Astrocyte (in vitro differentiated cells and primary cell): ENCODE data around the gene CABP7. TPM values are rescaled to one million over a fixed set of nuclear protein-coding genes. Genes with fewer than 3 reads are reported as not detected.

Source experiments
- DNase-seq: peaks from one replicate; pipeline ENCODE4 v3.0.0-alpha.2; 2010; ENCODE audit warnings: low read depth
- FAIRE-seq: peaks from 2 replicates; lab custom pipeline; 2011; peaks lifted over from hg19 to GRCh38; lab: Jason Lieb, UNC
- H2AFZ ChIP-seq: 2 replicates; pipeline ENCODE4 v1.6.0; 2012; ENCODE audit warnings: low read depth, low read length, inconsistent platforms
- H3K27ac ChIP-seq: 2 replicates; pipeline ENCODE4 v1.5.1; 2011; ENCODE audit warnings: low read depth, low read length, inconsistent platforms
- H3K27me3 ChIP-seq: 2 replicates; pipeline ENCODE4 v1.6.0; 2011; ENCODE audit warnings: low read length, inconsistent platforms; ENCODE audit not compliant: insufficient read depth
- H3K36me3 ChIP-seq: 2 replicates; pipeline ENCODE4 v1.5.1; 2011; ENCODE audit warnings: low read length, inconsistent platforms; ENCODE audit not compliant: insufficient read depth
- H3K4me1 ChIP-seq: 2 replicates; pipeline ENCODE4 v1.5.1; 2011; ENCODE audit warnings: low read length, inconsistent platforms; ENCODE audit not compliant: insufficient read depth
- H3K4me2 ChIP-seq: 2 replicates; pipeline ENCODE4 v1.6.0; 2012; ENCODE audit warnings: low read length, inconsistent platforms
- H3K4me3 ChIP-seq: 2 replicates; pipeline ENCODE4 v1.5.1; 2011; ENCODE audit warnings: low read depth, mild to moderate bottlenecking, low read length, inconsistent platforms; ENCODE audit not compliant: insufficient read depth
- H3K79me2 ChIP-seq: 2 replicates; pipeline ENCODE4 v1.6.0; 2012; ENCODE audit warnings: mild to moderate bottlenecking, low read length, inconsistent platforms; ENCODE audit not compliant: insufficient read depth
- H3K9ac ChIP-seq: 2 replicates; pipeline ENCODE4 v1.6.0; 2012; ENCODE audit warnings: mild to moderate bottlenecking, low read length, inconsistent platforms
- H3K9me3 ChIP-seq: 2 replicates; pipeline ENCODE4 v1.5.1; 2012; ENCODE audit warnings: low read depth, mild to moderate bottlenecking, low read length, inconsistent platforms; ENCODE audit not compliant: insufficient read depth
- H4K20me1 ChIP-seq: 2 replicates; pipeline ENCODE4 v1.6.0; 2012; ENCODE audit warnings: low read length, inconsistent platforms; ENCODE audit not compliant: insufficient read depth
- H3K27ac Mint-ChIP-seq: one replicate; pipeline ENCODE4 v1.8.0; 2021; ENCODE audit warnings: mild to moderate bottlenecking, mixed read lengths; ENCODE audit not compliant: unreplicated experiment
- H3K27me3 Mint-ChIP-seq: one replicate; pipeline ENCODE4 v1.8.0; 2021; ENCODE audit warnings: low read depth, mixed read lengths; ENCODE audit not compliant: unreplicated experiment
- H3K36me3 Mint-ChIP-seq: one replicate; pipeline ENCODE4 v1.8.0; 2021; ENCODE audit warnings: low read depth, mixed read lengths; ENCODE audit not compliant: unreplicated experiment
- H3K4me1 Mint-ChIP-seq: one replicate; pipeline ENCODE4 v1.8.0; 2021; ENCODE audit warnings: low read depth, mixed read lengths; ENCODE audit not compliant: unreplicated experiment
- H3K4me3 Mint-ChIP-seq: one replicate; pipeline ENCODE4 v1.8.0; 2021; ENCODE audit warnings: mild to moderate bottlenecking, moderate library complexity, mixed read lengths; ENCODE audit not compliant: unreplicated experiment
- H3K9me3 Mint-ChIP-seq: one replicate; pipeline ENCODE4 v1.8.0; 2021; ENCODE audit warnings: mild to moderate bottlenecking, mixed read lengths; ENCODE audit not compliant: unreplicated experiment
- EZH2 ChIP-seq: IDR thresholded peaks from 2 replicates; pipeline ENCODE4 v1.6.1; 2012; ENCODE audit warnings: mild to moderate bottlenecking, low read length, inconsistent platforms; ENCODE audit not compliant: insufficient read depth
- total RNA-seq: library from RNA; stranded (reverse); gene quantifications from 2 replicates; pipeline ENCODE4 v1.2.1, GENCODE V29; 2021
- TF ChIP-seq, protein P1 (sequence below): IDR thresholded peaks from 2 replicates; pipeline ENCODE4 v1.5.1; 2011; ENCODE audit warnings: low read depth, mild to moderate bottlenecking, inconsistent platforms, low read length, moderate library complexity; ENCODE audit not compliant: insufficient read depth

Gene CABP7
- total RNA-seq, 1 donor from 2014 or later = not detected

DNA sequence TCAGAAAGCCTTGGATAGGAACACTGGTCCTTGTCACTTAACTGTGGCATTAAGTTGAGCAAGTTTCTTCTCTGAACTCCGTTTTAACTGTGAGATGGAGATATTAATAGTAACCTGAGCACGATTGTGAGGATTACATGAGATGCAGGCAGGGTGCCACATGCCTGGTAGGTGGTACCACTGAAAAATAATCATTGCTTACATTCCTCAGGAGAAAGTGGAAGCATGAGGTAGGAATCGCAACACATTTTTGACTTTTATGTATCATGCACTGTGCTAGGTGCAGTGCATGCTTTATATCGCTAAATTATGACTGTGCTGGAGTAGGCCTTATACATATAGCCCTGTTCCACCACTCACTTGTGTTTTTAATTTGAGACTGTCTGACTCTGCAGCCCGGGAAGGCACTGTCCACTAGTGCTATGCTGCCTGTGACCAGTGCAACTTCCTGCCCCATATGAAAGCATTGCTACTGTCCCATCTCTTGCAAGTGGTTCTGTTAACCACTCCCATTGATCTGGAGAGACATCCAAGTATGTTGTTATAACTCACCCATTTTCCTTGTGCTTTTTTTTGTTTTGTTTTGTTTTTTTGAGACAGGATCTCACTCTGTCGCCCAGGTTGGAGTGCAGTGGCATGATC is 48.4 kb downstream of the CABP7 start:
- peak overlapping the region; percentile 96 for H3K27ac ChIP-seq
- Mint-ChIP-seq H3K27me3 (no peaks in the 10 kb centered on the region), H3K36me3 (peaks cover 3% of the 10 kb centered on the region), H3K4me3 (peak overlapping the region; percentile 99), H3K9me3 (no peaks in the 10 kb centered on the region), H3K27ac (peak overlapping the region; percentile 99), H3K4me1 (peaks cover 18% of the 10 kb centered on the region)
- no peak overlapping the region for H2AFZ ChIP-seq
- H3K27me3 ChIP-seq = no peaks in the 10 kb centered on the region
- FAIRE-seq (no peak), DNase-seq (no peak)
- peaks cover 17% of the 10 kb centered on the region for H3K36me3 ChIP-seq
- H3K4me1 ChIP-seq = peaks cover 23% of the 10 kb centered on the region
- no peaks in the 10 kb centered on the region for H3K9me3 ChIP-seq
- peaks cover 18% of the 10 kb centered on the region for H4K20me1 ChIP-seq
- peak overlapping the region; percentile 97 for H3K9ac ChIP-seq
- H3K4me2 ChIP-seq = peak overlapping the region; percentile 95
- H3K79me2 ChIP-seq = peaks cover 35% of the 10 kb centered on the region
- no peak for TF ChIP-seq EZH2
- TF ChIP-seq, protein P1, sequence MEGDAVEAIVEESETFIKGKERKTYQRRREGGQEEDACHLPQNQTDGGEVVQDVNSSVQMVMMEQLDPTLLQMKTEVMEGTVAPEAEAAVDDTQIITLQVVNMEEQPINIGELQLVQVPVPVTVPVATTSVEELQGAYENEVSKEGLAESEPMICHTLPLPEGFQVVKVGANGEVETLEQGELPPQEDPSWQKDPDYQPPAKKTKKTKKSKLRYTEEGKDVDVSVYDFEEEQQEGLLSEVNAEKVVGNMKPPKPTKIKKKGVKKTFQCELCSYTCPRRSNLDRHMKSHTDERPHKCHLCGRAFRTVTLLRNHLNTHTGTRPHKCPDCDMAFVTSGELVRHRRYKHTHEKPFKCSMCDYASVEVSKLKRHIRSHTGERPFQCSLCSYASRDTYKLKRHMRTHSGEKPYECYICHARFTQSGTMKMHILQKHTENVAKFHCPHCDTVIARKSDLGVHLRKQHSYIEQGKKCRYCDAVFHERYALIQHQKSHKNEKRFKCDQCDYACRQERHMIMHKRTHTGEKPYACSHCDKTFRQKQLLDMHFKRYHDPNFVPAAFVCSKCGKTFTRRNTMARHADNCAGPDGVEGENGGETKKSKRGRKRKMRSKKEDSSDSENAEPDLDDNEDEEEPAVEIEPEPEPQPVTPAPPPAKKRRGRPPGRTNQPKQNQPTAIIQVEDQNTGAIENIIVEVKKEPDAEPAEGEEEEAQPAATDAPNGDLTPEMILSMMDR = no peak
- peak overlapping the region; percentile 97 for H3K4me3 ChIP-seq

DNA sequence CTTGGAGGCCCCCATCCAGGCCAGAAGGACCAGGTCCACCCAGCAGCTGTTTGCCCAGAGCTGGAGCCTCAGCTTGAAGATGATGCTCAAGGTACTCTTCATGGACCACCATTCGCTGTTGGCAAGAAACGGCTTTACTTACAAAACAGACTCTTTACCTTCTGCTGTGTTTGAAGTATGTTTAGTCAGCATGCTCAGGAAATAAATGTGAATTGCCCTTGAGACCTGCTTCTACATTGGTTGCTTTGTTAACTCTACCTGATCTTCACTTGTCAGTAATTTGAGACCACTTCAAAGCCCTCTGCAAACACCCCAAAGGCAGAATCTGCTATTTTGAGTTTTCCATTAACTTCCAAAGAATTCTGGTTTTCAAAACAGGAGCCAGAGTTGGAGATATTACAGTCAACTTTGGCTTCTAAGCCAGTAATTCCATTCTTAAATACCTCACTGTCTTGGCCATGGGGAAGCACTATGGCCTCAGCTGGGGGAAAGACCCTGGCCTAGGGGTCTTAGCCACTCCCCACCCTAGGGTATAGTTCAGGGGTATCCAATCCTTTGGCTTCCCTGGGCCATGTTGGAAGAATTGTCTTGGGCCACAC is 50.0 kb downstream of the CABP7 start:
- H3K27ac Mint-ChIP-seq = no peak overlapping the region
- Histone ChIP-seq H3K27me3 (no peaks in the 10 kb centered on the region), H3K9ac (no peak overlapping the region), H3K27ac (no peak overlapping the region), H3K4me1 (peaks cover 27% of the 10 kb centered on the region), H3K4me2 (no peak overlapping the region), H3K9me3 (no peaks in the 10 kb centered on the region), H4K20me1 (peaks cover 18% of the 10 kb centered on the region), H3K4me3 (no peak overlapping the region), H3K36me3 (peaks cover 17% of the 10 kb centered on the region), H2AFZ (no peak overlapping the region), H3K79me2 (peaks cover 35% of the 10 kb centered on the region)
- no peaks in the 10 kb centered on the region for H3K9me3 Mint-ChIP-seq
- DNase-seq = no peak
- no peak for TF ChIP-seq EZH2
- TF ChIP-seq, protein P1 = no peak
- H3K36me3 Mint-ChIP-seq = peaks cover 3% of the 10 kb centered on the region
- no peak overlapping the region for H3K4me3 Mint-ChIP-seq
- peaks cover 22% of the 10 kb centered on the region for H3K4me1 Mint-ChIP-seq
- FAIRE-seq = no peak
- H3K27me3 Mint-ChIP-seq = no peaks in the 10 kb centered on the region

DNA sequence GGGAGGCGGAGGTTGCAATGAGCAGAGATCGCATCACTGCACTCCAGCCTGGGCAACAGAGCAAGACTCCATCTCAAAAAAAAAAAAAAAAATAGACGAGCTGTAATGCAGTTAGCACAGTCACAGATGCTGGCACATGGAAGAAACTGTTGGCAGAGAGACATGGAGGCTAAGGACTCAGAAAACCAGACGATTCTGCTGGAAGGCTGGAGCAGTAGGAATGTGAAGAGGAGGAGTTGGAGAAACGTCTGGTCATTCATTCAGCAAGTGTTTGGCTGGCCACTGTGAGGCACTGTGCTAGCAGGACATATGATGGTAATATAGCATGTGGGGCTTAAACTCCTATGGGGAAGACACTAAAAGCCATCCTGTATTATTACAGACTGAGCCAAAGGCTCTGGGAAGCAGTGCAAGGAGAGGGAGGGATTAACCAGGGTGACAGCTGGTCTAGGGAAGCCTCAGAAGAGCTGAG is 52.4 kb downstream of the CABP7 start:
- Mint-ChIP-seq H3K4me1 (peaks cover 20% of the 10 kb centered on the region), H3K36me3 (peaks cover 3% of the 10 kb centered on the region), H3K9me3 (no peaks in the 10 kb centered on the region), H3K4me3 (peak overlapping the region; percentile 16), H3K27me3 (no peaks in the 10 kb centered on the region), H3K27ac (no peak overlapping the region)
- peaks cover 20% of the 10 kb centered on the region for H3K4me1 ChIP-seq
- H2AFZ ChIP-seq = no peak overlapping the region
- FAIRE-seq (peak; percentile 32), DNase-seq (peak; percentile 77)
- TF ChIP-seq, protein P1 = peak; percentile 55
- no peak for TF ChIP-seq EZH2
- no peaks in the 10 kb centered on the region for H3K27me3 ChIP-seq
- peaks cover 28% of the 10 kb centered on the region for H3K79me2 ChIP-seq
- peaks cover 18% of the 10 kb centered on the region for H4K20me1 ChIP-seq
- H3K4me2 ChIP-seq = no peak overlapping the region
- peaks cover 17% of the 10 kb centered on the region for H3K36me3 ChIP-seq
- H3K27ac ChIP-seq = no peak overlapping the region
- no peak overlapping the region for H3K9ac ChIP-seq
- H3K9me3 ChIP-seq = no peaks in the 10 kb centered on the region
- H3K4me3 ChIP-seq = no peak overlapping the region
